GM10266 (cell line): ENCODE measurements around the gene MARK3.

Experiments
- DNase-seq: peaks from one replicate; pipeline ENCODE4 v3.0.0; 2012; ENCODE audit errors: extremely low spot score
- CTCF ChIP-seq: IDR thresholded peaks from 2 replicates; pipeline ENCODE4 v1.5.1; 2012; ENCODE audit warnings: mild to moderate bottlenecking, low read depth; ENCODE audit not compliant: control insufficient read depth, insufficient read depth; ENCODE audit errors: missing control alignments

The MARK3 gene

GRCh38 chr14:103519837-103520212 lies 134.6 kb downstream of the MARK3 start:
- TF ChIP-seq CTCF: no peak
- DNase-seq: no peak

GRCh38 chr14:103520269-103520656 lies 135.0 kb downstream of the MARK3 start:
- no peak for TF ChIP-seq CTCF
- DNase-seq: no peak

- peak; percentile 65 for TF ChIP-seq CTCF
- DNase-seq: peak; percentile 85
Measured at GRCh38 chr14:103520657-103521437, 135.6 kb downstream of the MARK3 start.

- TF ChIP-seq CTCF: no peak
- no peak for DNase-seq
Measured at GRCh38 chr14:103521438-103521950, 136.3 kb downstream of the MARK3 start.

GRCh38 chr14:103521951-103522563 lies 136.8 kb downstream of the MARK3 start:
- DNase-seq: peak; percentile 69
- no peak for TF ChIP-seq CTCF

- no peak for TF ChIP-seq CTCF
- peak; percentile 83 for DNase-seq
Measured at GRCh38 chr14:103522649-103523574, 137.7 kb downstream of the MARK3 start, which contains the start of gene CKB. Gene CKB (minus strand): TSS chr14:103522830. CDS start chr14:103522493, 337 bp downstream.
